HG02571 (cell line): ENCODE measurements around the gene JAML.
"Not testable (repeated sequence)": the region's sequence is repeated elsewhere in the genome, so short reads cannot be mapped to it uniquely, and the experiment has no call there.

ENCODE experiments used
- ATAC-seq: cut with Tn5 transposase; IDR thresholded peaks from one replicate; pipeline ENCODE4 v1.9.1; 2021; ENCODE audit warnings: mild to moderate bottlenecking, moderate library complexity; ENCODE audit not compliant: unreplicated experiment

The JAML gene

GRCh38 chr11:118199135-118199534, 25.7 kb downstream of the JAML start:
- no peak for ATAC-seq

DNA sequence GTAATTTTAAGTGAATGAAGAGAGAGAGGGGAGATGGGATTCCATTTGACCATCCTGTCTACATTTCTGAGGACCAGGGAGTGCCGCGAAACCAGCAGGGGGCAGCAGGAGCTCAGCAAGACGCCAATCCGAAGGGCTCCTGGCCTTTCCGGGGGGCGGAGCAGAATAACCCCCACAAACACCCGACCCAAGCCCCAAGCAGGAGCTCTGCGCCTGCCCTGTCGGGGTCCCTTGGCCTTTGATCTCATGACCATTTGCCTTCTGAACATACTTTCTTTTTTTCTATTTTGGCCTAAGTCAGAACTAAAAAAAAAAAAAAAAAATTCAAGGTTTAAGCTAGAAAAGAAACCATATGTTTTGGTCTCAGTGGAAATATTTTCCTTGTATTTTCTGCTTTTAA, 26.4 kb downstream of the JAML start:
- ATAC-seq: no peak

DNA sequence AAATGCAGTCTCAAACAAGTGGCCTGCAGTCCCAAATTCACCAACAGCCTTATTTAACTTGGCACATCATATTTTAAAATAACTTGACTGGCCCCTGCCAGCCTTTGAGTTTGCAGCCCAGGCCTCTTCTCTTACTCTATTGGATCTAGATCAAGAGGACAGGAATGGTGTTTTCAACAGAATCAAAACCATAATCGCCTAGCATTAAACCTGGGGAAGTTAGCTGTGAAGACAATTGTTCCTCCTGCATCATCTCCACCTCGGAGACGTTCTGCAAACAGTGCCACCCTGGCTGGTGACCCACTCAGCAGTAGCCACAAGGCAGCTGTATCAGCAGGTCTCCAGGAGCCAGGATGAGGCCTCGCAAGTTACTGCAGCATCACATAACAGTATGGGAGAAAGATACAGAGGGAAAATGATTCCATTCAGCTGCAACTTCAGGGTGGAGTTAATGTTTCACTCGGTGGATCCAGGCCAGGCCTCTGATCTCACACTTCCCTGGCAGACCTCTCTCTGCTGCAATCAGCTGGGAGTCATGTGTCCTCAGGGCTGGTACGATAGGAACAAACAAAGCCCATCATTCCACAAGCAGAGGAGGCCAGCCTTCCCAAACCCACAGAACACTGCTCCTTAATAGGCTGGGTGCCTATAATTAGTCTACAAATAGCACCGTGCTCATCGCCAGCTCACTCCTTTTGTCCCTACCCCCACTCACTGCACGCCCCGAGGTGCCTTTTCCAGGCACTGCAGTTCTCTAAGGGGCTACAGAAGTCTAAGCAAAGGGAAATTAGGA, 29.8 kb downstream of the JAML start:
- no peak for ATAC-seq

- ATAC-seq: no peak
Measured at GRCh38 chr11:118193910-118194566, 30.8 kb downstream of the JAML start.

- not testable (repeated sequence) for ATAC-seq
Measured at GRCh38 chr11:118192817-118193216, 32.0 kb downstream of the JAML start.

GRCh38 chr11:118190942-118191506, 33.8 kb downstream of the JAML start:
- not testable (repeated sequence) for ATAC-seq

DNA sequence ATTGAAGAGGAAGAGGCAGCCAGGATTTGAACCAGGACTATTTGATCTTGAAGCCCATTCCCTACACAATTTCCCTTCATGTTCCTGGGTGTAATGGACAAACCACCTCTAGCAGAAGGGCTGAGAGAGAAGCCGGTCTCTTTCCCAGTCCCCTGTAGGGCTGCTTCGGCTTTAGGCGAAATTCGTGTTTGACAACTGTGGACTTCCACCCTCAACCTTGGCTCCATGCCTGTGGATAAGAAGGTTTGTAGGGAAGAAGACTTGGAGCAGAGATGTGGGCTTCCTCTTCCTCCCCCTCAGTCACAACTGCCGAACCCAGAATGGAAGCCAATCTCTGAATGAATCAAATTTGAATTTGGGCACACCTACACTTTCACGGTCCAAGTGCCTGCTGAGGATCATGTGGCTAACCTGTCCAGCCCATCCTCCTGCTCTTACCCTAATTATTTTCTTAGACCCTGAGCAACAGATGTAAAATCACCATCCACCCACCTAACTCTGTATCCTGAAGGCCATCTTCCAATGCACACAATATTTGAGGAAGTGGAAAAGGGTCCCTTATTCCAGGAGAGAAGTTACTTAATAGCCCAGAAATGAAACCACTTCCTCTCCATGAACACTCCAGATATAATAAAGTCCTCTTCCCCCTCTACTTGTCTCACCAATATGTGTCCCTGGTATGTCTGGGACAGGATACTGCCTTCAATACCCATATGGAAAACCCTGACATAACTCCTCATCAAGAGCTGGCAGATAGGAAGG, 38.3 kb downstream of the JAML start:
- no peak for ATAC-seq

GRCh38 chr11:118184784-118185579, 39.8 kb downstream of the JAML start:
- ATAC-seq: no peak

DNA sequence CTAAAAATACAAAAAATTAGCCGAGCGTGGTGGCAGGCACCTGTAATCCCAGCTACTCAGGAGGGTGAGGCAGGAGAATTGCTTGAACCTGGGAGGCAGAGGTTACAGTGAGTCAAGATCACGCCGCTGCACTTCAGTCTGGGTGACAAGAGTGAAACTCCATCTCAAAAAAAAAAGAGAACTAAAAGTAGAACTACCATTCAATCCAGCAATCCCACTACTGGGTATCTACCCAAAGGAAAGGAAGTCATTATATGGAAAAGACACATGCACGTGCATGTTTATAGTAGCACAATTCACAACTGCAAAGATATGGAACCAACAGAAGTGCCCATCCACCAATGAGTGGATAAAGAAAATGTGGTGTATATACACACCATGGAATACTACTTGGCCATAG, 41.1 kb downstream of the JAML start:
- ATAC-seq: not testable (repeated sequence)

DNA sequence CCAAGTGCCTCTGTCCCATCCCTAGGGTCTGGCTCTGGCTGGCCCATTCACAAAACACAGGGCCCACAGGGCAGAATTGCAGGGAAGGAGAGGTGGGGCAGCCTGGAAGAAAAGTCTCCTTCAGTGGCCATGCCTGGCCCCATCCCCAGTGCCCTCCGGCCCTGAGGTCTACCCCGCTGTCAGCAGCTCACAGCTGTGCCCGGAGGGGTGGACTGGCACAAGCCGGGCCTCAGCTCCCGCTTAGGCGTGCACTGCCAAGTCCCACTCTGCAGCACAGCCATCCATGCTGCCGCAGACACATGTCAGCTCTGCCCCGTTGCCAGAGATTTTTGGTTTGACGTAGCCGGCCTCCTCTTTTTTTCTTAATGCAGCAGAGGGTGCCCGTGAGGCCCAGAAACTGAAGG, 44.5 kb downstream of the JAML start:
- ATAC-seq: no peak

- ATAC-seq: no peak
Measured at GRCh38 chr11:118176778-118177134, 48.1 kb downstream of the JAML start.

GRCh38 chr11:118175993-118176777, 48.6 kb downstream of the JAML start, which contains the start of gene SCN2B:
Gene SCN2B, minus strand, starts transcription at chr11:118176639. Its CDS starts 208 bp downstream, at chr11:118176431.
- no peak for ATAC-seq

- ATAC-seq: no peak
Measured at GRCh38 chr11:118175031-118175992, 49.5 kb downstream of the JAML start.

DNA sequence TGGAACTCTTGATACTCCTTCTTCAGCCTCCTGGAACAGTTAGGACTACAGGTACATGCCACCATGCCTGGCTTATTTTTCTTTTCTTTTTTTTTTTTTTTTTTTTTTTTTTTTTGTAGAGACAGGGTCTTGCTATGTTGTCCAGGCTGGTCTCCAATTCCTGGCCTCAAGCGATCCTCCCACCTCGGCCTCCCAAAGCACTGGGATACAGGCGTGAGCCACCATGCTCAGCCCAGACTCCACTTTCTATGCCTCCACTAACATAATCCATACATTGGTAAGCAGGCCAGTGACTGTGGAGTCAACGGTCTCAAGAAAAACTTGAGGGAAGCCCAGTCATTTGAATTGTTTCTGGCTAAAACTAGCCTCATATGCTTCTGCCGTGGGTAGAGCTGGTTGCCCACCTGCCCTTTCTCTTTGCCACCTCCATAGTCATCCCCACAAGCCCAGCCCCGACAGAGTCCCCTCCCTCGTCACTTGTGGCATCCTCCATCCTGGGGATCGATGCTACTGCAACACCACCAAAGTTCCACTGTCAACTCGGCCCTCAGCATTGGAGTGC, 50.7 kb downstream of the JAML start:
- ATAC-seq: no peak

DNA sequence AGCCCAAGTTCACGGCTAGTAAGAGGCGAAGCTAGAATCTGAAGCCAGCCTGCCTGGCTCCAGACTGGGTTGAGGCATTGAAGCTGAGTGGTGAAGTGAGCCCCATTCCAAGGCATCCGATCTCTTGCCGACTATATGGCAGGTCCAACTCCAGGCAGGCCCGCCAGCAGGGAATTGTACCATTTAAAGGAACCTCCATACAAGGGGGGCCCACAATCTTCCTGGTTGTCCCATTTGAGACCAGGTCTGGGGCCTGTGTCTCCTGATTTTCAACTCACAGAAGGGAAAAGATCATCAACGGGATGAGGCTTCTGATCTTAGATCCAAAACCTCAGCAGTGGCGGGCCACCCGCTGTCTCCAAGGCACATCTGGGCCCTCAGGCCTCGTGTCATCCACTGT, 52.5 kb downstream of the JAML start:
- no peak for ATAC-seq

GRCh38 chr11:118171269-118172062, 53.3 kb downstream of the JAML start:
- no peak for ATAC-seq

DNA sequence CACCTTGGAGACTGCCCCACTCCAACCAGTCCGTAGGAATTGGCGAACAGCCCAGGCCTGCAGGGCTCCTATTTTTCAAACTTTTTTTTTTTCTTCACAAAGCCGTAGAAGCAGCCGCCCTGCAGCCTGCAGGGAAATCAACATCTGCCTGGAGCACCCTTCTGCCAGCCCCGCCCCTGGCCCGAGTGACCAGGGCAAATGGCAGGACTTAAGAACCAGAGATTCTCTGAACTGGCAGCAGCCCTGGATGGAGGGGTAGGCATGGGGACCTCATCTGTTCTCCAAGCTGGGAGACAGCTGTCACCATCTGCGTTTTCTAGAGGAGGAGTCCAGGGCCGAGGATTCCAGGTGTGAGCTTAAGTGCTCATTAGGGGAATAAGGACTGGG, 53.9 kb downstream of the JAML start:
- no peak for ATAC-seq

- no peak for ATAC-seq
Measured at GRCh38 chr11:118170231-118170630, 54.6 kb downstream of the JAML start.
